HG03064 (cell line): ENCODE data around the gene KRT7.
"Not testable (repeated sequence)": the region's sequence is repeated elsewhere in the genome, so short reads cannot be mapped to it uniquely, and the experiment has no call there.

Experiments
- ATAC-seq: cut with Tn5 transposase; IDR thresholded peaks from one replicate; pipeline ENCODE4 v1.9.1; 2021; ENCODE audit warnings: low read depth; ENCODE audit not compliant: unreplicated experiment

Gene KRT7

GRCh38 chr12:52243259-52243855, 10.3 kb downstream of the KRT7 start:
- no peak for ATAC-seq

GRCh38 chr12:52243856-52244614, 11.0 kb downstream of the KRT7 start:
- ATAC-seq = peak; percentile 90

- no peak for ATAC-seq
Measured at GRCh38 chr12:52244615-52244994, 11.6 kb downstream of the KRT7 start.

GRCh38 chr12:52245259-52245961, 12.4 kb downstream of the KRT7 start:
- no peak for ATAC-seq

GRCh38 chr12:52245962-52246569, 13.0 kb downstream of the KRT7 start:
- no peak for ATAC-seq

GRCh38 chr12:52246720-52247621, 13.9 kb downstream of the KRT7 start:
- no peak for ATAC-seq

GRCh38 chr12:52247622-52248540, 14.8 kb downstream of the KRT7 start:
- ATAC-seq = no peak

- no peak for ATAC-seq
Measured at GRCh38 chr12:52248541-52249461, 15.8 kb downstream of the KRT7 start.

- no peak for ATAC-seq
Measured at GRCh38 chr12:52249511-52250047, 16.5 kb downstream of the KRT7 start.

GRCh38 chr12:52250048-52250990, 17.3 kb downstream of the KRT7 start:
- ATAC-seq = no peak

GRCh38 chr12:52251367-52252051, 18.5 kb downstream of the KRT7 start:
- ATAC-seq = no peak

GRCh38 chr12:52252175-52252615, 19.2 kb downstream of the KRT7 start:
- not testable (repeated sequence) for ATAC-seq

GRCh38 chr12:52252728-52253343, 19.8 kb downstream of the KRT7 start:
- ATAC-seq = no peak

GRCh38 chr12:52253391-52254179, 20.5 kb downstream of the KRT7 start:
- no peak for ATAC-seq
